HuH-7.5 (cell line): ENCODE results near the gene GAPVD1.
"Not testable (repeated sequence)": the region's sequence is repeated elsewhere in the genome, so short reads cannot be mapped to it uniquely, and the experiment has no call there.

Experiments
- DNase-seq: peaks from one replicate; pipeline ENCODE4 v3.0.0; 2011; ENCODE audit warnings: low spot score

GAPVD1 gene

DNA sequence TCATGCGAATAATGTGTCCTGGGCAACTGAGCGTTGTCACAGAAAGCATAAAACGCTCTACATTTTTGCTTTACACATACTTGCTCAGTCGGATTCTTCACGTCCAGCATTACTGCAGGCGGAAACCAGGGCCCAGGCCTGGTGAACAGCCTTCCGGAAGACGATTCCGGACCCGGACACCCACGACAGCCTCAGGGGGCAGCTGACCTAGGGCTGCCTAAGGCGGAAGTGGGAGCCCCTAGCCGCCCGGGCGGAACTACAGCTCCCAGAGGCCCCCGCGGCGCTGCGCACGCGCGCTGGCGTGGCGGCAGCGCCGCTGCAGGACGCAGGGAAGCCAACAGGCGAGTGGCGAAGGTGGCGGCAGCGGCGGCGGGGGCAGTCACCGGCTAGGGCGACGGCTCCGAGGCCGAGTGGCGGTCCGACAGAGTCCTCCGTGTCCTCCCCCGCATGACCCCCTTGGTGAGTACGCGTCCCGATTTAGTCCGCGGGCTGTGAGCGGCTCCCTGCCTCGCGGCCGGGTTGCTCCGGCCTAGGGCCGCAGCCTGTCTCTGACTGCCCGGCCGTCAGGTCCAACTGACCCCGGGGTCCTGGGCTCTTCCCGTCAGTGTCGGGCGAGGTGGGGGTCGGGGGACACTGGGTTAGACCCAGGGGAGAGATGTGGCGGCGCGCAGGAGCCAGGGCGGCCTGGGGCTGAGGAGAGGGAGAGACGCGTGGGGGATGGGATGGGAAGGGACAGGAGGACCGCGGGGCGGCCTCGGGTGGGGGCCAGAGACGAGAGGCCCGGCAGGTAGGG, at the start of gene GAPVD1:
GAPVD1 (plus strand) TSS at position 326 of the 793 bp plus-strand sequence. CDS start 37,096 bp downstream, outside the sequence.
- DNase-seq, result peak; percentile 94

GRCh38 chr9:125214186-125214585, 47.4 kb upstream of the GAPVD1 start:
- no peak for DNase-seq

DNA sequence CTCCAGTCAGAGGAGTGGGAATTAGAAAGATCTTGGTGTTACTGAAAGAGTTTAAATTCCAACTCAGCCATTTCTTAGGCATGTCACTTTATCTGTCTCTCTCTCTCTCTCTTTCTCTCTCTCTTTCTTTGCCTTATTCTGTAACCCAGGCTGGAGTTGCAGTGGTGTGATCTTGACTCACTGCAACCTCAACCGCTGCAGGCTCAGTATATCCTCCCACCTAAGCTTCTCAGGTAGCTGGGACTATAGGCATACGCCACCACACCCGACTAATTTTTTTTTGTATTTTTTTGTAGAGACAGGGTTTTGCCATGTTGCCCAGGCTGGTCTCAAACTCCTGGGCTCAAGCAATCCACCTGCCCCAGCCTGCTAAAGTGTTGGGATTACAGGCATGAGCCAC, 43.0 kb upstream of the GAPVD1 start:
- no peak for DNase-seq

DNA sequence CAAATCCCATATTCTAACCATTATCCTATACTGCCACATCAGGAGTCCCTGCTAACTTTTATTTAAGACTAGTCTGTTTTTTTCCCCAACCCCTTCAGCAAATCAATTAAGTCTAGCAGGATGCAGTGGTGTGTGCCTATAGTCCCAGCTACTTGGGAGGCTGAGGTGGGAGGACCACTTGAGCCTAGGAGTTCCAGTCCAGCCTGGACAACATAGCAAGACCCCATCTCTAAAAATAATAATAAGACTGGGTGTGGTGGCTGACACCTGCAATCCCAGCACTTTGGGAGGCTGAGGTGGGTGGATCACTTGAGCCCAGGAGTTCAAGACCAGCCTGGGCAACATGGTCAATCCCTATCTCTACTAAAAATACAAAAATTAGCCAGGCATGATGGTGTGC, 36.8 kb upstream of the GAPVD1 start:
- DNase-seq, result not testable (repeated sequence)

GRCh38 chr9:125227761-125228160, 33.9 kb upstream of the GAPVD1 start:
- DNase-seq, result no peak

- DNase-seq, result no peak
Observed at GRCh38 chr9:125233678-125234077, 27.9 kb upstream of the GAPVD1 start.

GRCh38 chr9:125234099-125234498, 27.5 kb upstream of the GAPVD1 start:
- not testable (repeated sequence) for DNase-seq

- DNase-seq, result no peak
Observed at GRCh38 chr9:125235804-125236519, 25.7 kb upstream of the GAPVD1 start.

DNA sequence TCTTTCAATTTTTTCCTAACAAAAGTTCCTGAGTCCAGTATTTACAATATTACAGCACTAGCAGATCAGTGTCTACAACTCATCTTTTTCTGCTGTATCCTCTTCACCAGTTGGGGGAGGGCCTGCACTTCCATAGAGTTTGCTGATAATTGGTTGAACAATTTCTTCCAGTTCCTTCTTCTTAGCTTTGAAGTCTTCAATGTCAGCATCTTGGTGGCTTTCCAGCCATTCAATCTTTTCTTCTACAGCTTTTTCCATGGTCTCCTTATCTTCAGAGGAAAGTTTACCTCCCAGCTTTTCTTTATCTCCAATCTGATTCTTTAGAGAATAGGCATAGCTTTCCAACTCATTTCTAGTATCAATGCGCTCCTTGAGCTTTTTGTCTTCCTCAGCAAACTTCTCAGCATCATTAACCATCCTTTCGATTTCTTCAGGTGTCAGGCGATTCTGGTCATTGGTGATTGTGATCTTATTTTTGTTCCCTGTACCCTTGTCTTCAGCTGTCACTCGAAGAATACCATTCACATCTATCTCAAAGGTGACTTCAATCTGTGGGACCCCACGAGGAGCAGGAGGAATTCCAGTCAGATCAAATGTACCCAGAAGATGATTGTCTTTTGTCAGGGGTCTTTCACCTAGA, 25.0 kb upstream of the GAPVD1 start:
- DNase-seq, result not testable (repeated sequence)

GRCh38 chr9:125238127-125238914, 23.3 kb upstream of the GAPVD1 start:
- no peak for DNase-seq

DNA sequence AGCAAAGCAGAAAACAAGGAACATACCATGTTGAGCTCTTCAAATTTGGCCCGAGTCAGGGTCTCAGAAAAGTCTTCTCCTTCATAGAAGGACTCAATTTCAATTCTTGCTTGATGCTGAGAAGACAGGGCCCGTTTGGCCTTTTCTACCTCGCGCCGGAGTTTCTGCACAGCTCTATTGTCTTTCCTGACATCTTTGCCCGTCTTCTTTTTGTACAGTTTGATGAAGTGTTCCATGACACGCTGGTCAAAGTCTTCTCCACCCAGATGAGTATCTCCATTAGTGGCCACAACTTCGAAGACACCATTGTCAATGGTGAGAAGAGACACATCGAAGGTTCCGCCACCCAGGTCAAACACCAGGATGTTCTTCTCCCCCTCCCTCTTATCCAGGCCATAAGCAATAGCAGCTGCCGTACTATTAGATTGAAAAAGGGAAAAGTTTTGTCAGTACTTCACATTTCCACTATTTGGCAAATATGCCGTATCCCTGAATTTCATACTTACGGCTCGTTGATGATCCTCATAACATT, 22.6 kb upstream of the GAPVD1 start:
- no peak for DNase-seq

DNA sequence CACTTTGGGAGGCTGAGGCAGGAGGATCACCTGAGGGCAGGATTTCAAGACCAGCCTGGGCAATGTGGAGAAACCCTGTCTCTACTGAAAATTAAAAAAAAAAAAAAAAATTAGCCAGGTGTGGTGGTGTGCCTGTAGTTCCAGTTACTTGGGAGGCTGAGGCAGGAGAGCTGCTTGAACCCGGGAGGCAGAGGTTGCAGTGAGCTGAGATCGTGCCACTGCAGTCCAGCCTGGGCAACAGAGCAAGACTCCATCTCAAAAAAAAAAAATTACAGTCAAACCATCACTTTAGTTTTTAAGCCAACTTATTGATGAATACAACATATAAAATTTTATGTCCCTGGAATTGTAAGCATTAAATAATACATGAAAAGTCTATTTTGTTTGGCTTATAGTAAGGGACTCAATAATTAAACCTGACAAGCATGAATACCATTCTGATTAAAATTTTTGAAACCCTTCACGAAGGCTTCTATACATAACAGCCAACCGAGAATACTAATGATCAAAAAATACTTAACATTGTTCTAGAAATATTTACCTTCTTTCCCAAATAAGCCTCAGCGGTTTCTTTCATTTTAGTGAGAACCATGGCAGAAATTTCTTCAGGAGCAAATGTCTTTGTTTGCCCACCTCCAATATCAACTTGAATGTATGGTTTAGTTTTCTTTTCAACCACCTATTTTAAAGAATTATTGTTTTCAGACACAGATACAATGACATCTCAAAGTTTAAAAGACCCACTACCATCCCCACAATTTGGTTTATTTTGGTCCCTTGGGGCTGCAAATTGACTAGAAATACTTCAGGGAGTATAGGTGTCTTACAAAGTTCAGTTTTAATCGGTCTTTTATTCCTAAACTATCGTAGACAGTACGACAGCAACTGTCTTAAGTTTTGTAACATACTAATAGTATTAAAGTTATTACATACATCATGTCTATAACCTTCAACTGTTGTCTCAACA, 21.7 kb upstream of the GAPVD1 start:
- no peak for DNase-seq

DNA sequence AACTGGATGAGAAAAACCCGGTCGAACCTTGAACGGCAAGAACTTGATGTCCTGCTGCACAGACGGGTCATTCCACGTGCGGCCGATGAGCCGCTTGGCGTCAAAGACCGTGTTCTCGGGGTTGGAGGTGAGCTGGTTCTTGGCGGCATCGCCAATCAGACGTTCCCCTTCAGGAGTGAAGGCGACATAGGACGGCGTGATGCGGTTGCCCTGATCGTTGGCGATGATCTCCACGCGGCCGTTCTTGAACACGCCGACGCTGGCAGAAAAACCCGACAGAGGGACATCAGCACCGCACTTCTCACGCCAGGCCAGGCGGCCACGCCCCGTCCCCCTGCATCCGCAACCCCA, 21.0 kb upstream of the GAPVD1 start:
- DNase-seq, result no peak

DNA sequence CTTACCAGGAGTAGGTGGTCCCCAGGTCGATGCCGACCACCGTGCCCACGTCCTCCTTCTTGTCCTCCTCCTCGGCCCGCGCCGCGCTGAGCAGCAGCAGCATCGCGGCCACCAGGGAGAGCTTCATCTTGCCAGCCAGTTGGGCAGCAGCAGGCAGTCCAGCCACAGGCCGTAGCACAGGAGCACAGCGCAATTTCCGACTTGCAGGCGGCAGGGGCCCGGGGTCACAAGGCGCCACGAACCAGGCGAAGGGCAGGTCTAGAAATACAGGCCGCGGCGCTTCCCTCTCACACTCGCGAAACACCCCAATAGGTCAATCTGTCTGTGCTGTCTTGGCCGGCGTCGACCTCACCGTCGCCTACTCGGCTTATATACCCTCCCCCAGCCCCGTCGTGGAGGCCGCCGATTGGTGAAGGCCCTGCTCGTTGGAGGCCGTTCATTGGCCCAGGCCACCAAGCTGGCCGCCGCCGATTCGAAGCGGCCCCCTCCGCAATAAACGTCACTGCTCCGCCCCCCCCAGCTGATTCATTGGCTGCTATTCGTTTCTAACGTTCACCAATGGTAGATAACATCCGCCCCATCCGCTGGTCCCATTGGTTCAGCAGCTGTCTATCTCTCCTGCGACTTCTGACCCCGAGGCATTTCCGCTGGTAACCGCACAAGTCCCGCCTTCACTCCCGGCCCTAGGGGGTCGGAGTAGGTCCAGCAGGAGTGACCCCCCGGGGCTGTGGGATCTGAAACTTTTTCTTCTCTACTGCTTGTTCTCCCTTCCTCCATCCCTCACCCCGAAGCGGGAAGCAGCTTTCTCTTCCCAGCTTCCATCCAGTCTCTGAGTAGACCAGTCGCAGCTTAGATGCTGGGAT, 20.4 kb upstream of the GAPVD1 start, which contains the start of gene HSPA5:
HSPA5 (minus strand) TSS at position 344 of the 863 bp plus-strand sequence; CDS start at position 127, 217 bp downstream.
- peak; percentile 96 for DNase-seq

- DNase-seq, result no peak
Observed at GRCh38 chr9:125241863-125242739, 19.5 kb upstream of the GAPVD1 start.

DNA sequence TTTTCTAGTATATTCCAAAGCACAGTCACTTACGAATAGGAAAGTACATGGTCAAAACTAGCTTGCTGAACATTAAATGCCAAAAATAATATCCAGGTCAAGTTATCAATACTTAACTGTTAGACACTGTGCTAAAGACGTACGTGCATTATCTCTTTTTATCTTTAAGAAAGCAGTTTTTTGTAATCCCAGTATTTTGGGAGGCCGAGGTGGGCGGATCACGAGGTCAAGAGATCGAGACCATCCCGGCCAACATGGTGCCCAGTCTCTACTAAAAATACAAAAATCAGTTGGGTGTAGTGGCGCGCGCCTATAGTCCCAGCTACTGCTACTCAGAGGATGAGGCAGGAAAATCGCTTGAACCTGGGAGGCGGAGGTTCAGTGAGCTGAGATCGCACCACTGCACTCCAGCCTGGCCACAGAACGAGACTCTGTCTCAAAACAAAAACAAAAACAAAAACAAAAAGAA, 17.8 kb upstream of the GAPVD1 start:
- no peak for DNase-seq

- DNase-seq, result no peak
Observed at GRCh38 chr9:125246261-125246667, 15.4 kb upstream of the GAPVD1 start.

- DNase-seq, result no peak
Observed at GRCh38 chr9:125254231-125254630, 7.4 kb upstream of the GAPVD1 start.
